ENCODE measurements around the gene SLC37A1.

The SLC37A1 gene

GRCh38 chr21:42480736-42481135 is 32.9 kb upstream of the SLC37A1 start:
- no peak for DNase-seq

- DNase-seq = no peak
Measured at GRCh38 chr21:42481169-42481568, 32.5 kb upstream of the SLC37A1 start.

GRCh38 chr21:42484966-42485365 is 28.7 kb upstream of the SLC37A1 start:
- no peak for DNase-seq

GRCh38 chr21:42486072-42486471 is 27.6 kb upstream of the SLC37A1 start:
- DNase-seq = no peak

GRCh38 chr21:42486531-42486930 is 27.1 kb upstream of the SLC37A1 start:
- no peak for DNase-seq

- no peak for DNase-seq
Measured at GRCh38 chr21:42489006-42489563, 24.6 kb upstream of the SLC37A1 start.

- no peak for DNase-seq
Measured at GRCh38 chr21:42489991-42490390, 23.7 kb upstream of the SLC37A1 start.

GRCh38 chr21:42490720-42491119 is 22.9 kb upstream of the SLC37A1 start:
- DNase-seq = no peak

- DNase-seq = no peak
Measured at GRCh38 chr21:42491328-42491727, 22.3 kb upstream of the SLC37A1 start.

- DNase-seq = no peak
Measured at GRCh38 chr21:42492201-42492600, 21.5 kb upstream of the SLC37A1 start.

GRCh38 chr21:42493109-42494060 is 20.3 kb upstream of the SLC37A1 start:
- DNase-seq = no peak

GRCh38 chr21:42495027-42495426 is 18.6 kb upstream of the SLC37A1 start:
- no peak for DNase-seq

- DNase-seq = no peak
Measured at GRCh38 chr21:42495765-42496119, 17.9 kb upstream of the SLC37A1 start.

- peak; percentile 93 for DNase-seq
Measured at GRCh38 chr21:42496120-42496838, 17.4 kb upstream of the SLC37A1 start, which contains the start of gene RSPH1. Gene RSPH1, minus strand, starts transcription at chr21:42496224. Its CDS starts 38 bp downstream, at chr21:42496186.

- no peak for DNase-seq
Measured at GRCh38 chr21:42496839-42497202, 16.8 kb upstream of the SLC37A1 start.

- DNase-seq = no peak
Measured at GRCh38 chr21:42498012-42498411, 15.6 kb upstream of the SLC37A1 start.

GRCh38 chr21:42499444-42500112 is 14.1 kb upstream of the SLC37A1 start:
- no peak for DNase-seq

GRCh38 chr21:42500225-42500624 is 13.4 kb upstream of the SLC37A1 start:
- DNase-seq = no peak

- no peak for DNase-seq
Measured at GRCh38 chr21:42500736-42501135, 12.9 kb upstream of the SLC37A1 start.

GRCh38 chr21:42503711-42504110 is 9.9 kb upstream of the SLC37A1 start:
- no peak for DNase-seq

GRCh38 chr21:42505090-42505726 is 8.4 kb upstream of the SLC37A1 start:
- DNase-seq = no peak

GRCh38 chr21:42507418-42507817 is 6.2 kb upstream of the SLC37A1 start:
- DNase-seq = no peak

- no peak for DNase-seq
Measured at GRCh38 chr21:42508371-42508770, 5.3 kb upstream of the SLC37A1 start.
